ENCODE measurements around the gene OSCP1. TPM values are rescaled to one million over a fixed set of nuclear protein-coding genes. Genes with fewer than 3 reads are reported as not detected.

The OSCP1 gene
- total RNA-seq, 2 experiments from 2014 or later: 1.2 to 1.5 TPM

DNA sequence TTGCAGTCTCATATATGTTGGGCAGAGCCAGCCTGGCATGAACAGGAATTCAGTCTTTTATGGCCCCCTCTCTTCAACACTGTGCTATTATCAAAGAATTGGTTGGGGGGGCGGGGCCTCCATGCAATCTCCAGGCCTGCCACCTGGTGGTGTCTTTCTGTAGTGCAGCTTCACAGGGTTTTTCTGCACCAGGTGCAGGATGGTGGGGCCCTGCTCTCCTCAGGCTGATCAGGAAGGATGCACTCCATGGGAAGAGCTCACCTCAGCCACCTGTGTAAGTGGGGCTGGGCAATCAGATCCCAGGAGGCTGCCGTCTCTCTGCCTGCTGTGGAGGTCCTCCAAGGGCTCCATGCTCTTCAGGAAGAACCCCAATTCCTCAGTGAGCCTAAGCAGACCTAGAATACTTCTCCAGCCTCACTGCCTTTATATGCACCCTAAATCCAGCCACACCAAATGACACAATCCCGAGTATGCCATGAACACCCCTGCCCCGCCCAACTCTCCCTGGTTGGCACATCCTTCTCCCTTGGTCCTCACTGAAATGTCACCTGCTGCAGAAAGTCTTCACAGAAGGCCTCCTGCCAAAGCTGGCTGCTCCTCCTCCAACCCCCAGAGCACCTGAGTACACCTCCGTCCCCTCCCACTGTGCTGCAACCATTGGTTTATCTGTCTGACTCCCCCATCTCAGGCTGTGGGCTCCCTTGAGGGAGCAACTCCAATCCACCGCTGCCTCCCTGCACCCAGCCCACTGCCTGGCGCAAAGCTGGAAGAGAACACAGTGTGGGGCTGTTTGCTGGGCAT lies 81.0 kb downstream of the OSCP1 start:
- ATAC-seq (peak; percentile 57), DNase-seq (peak; percentile 93)
- ChIA-PET CTCF (interaction anchor here (0.7 to 6.4 kb wide), 22 partner anchors 9 to 220 kb away, joined by 3 to 102 read pairs (median 4); partner anchors contain the start of genes EVA1B, LSM10, SH3D21 and TRAPPC3), POLR2A (interaction anchor here (0.6 to 2.8 kb wide), 7 partner anchors 8 to 47 kb away, joined by 3 to 8 read pairs (median 4); partner anchors contain the start of genes EVA1B and LSM10)
- H3K27ac Mint-ChIP-seq: peak overlapping the region; percentile 34
- H3K9me3 Mint-ChIP-seq: no peaks in the 10 kb centered on the region
- no peaks in the 10 kb centered on the region for H3K27me3 Mint-ChIP-seq
- intact Hi-C loops (cut with micrococcal nuclease): no loop called here
- peaks cover 11% of the 10 kb centered on the region for H3K36me3 Mint-ChIP-seq (ENCODE audit: low read depth)
- TF ChIP-seq, protein P1, sequence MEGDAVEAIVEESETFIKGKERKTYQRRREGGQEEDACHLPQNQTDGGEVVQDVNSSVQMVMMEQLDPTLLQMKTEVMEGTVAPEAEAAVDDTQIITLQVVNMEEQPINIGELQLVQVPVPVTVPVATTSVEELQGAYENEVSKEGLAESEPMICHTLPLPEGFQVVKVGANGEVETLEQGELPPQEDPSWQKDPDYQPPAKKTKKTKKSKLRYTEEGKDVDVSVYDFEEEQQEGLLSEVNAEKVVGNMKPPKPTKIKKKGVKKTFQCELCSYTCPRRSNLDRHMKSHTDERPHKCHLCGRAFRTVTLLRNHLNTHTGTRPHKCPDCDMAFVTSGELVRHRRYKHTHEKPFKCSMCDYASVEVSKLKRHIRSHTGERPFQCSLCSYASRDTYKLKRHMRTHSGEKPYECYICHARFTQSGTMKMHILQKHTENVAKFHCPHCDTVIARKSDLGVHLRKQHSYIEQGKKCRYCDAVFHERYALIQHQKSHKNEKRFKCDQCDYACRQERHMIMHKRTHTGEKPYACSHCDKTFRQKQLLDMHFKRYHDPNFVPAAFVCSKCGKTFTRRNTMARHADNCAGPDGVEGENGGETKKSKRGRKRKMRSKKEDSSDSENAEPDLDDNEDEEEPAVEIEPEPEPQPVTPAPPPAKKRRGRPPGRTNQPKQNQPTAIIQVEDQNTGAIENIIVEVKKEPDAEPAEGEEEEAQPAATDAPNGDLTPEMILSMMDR (IDR thresholded peaks at IDR 0.05): peak; percentile 89
- H3K4me1 Mint-ChIP-seq (ENCODE audit: low read depth): peaks cover 67% of the 10 kb centered on the region
- no peak overlapping the region for H3K4me3 Mint-ChIP-seq

Other genes starting within 250 kb of the OSCP1 start
- gene THRAP3, start 226.0 kb downstream of the OSCP1 start, total RNA-seq: 100 to 1,000 TPM; 119 to 121 TPM
- gene SH3D21, start 144.1 kb downstream of the OSCP1 start, total RNA-seq: 10 to 100 TPM; 17.8 to 21.0 TPM
- 1 to 10 TPM; 5.8 to 6.5 TPM for gene EVA1B, start 126.8 kb downstream of the OSCP1 start, total RNA-seq
- gene STK40, start 64.5 kb downstream of the OSCP1 start, total RNA-seq: 10 to 100 TPM; 41.2 to 44.4 TPM
- gene LSM10, start 52.5 kb downstream of the OSCP1 start, total RNA-seq: 10 to 100 TPM; 43.8 to 46.2 TPM
- 100 to 1,000 TPM; 120 to 129 TPM for gene MRPS15, start 13.9 kb upstream of the OSCP1 start, total RNA-seq
- not detected for gene CSF3R, start 32.5 kb upstream of the OSCP1 start, total RNA-seq

Data from activated CD8-positive, alpha-beta T cell treated with anti-CD3 and anti-CD28 coated beads for 36 hours (primary cell).